Upper lobe of left lung (tissue), 4 donors: ENCODE measurements around the gene SELENOW.

ENCODE experiments used
- POLR2A ChIP-seq, 4 donors: fragments of 450-650 bp; IDR thresholded peaks; one replicate each; pipeline ENCODE4 v1.5.1; 2016 to 2017; ENCODE audit warnings: antibody characterized with exemption in 4 of 4, mild to moderate bottlenecking in 2 of 4
- POLR2AphosphoS5 ChIP-seq, 2 donors: sonication (generic); formaldehyde crosslinking; IDR thresholded peaks; one replicate each; pipeline ENCODE4 v1.5.1; 2017; ENCODE audit warnings: antibody characterized with exemption in 2 of 2
- TF ChIP-seq, protein P1 (sequence below), 6 experiments: fragments of 450-650 bp in 4 of 6; fragments of 200-600 bp in 2 of 6; sonication (generic) in 2 of 6; IDR thresholded peaks; one replicate each; pipeline ENCODE4 v1.5.1; 2016 to 2019; ENCODE audit warnings: antibody characterized with exemption in 6 of 6

DNA sequence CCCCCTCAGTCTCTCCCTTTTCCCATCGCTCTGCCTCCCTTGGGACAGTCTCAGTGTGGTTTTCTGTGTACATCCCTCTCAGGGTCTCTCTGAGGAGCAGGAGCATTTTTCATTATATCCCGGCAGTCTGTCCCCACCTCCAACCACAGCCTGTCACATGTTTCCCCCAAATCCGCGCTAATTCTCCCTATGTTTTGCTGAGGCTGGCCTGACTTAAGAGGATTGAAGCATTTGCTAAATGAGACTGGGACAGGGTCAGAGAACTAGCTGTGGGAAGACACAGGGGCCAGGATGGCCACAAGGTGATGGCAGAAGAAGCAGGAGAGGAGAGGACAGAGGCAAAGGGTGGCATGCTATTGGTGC, 20.4 kb downstream of the SELENOW start:
- TF ChIP-seq, protein P1, sequence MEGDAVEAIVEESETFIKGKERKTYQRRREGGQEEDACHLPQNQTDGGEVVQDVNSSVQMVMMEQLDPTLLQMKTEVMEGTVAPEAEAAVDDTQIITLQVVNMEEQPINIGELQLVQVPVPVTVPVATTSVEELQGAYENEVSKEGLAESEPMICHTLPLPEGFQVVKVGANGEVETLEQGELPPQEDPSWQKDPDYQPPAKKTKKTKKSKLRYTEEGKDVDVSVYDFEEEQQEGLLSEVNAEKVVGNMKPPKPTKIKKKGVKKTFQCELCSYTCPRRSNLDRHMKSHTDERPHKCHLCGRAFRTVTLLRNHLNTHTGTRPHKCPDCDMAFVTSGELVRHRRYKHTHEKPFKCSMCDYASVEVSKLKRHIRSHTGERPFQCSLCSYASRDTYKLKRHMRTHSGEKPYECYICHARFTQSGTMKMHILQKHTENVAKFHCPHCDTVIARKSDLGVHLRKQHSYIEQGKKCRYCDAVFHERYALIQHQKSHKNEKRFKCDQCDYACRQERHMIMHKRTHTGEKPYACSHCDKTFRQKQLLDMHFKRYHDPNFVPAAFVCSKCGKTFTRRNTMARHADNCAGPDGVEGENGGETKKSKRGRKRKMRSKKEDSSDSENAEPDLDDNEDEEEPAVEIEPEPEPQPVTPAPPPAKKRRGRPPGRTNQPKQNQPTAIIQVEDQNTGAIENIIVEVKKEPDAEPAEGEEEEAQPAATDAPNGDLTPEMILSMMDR (IDR thresholded peaks at IDR 0.05) = no peak
- TF ChIP-seq POLR2AphosphoS5 (IDR thresholded peaks at IDR 0.05) = no peak
- TF ChIP-seq POLR2A (IDR thresholded peaks at IDR 0.05) = no peak
